Medulla oblongata (tissue), 1 donor: ENCODE measurements around the gene KCNH5.

Source experiments
- DNase-seq: peaks from one replicate; pipeline ENCODE4 v3.0.0-alpha.2; 2015; ENCODE audit errors: extremely low spot score

Gene KCNH5

GRCh38 chr14:62743560-62743959, 301.7 kb downstream of the KCNH5 start:
- DNase-seq, result no peak

- DNase-seq, result no peak
Measured at GRCh38 chr14:62743118-62743517, 302.1 kb downstream of the KCNH5 start.

- DNase-seq, result no peak
Measured at GRCh38 chr14:62739647-62740046, 305.6 kb downstream of the KCNH5 start.

- no peak for DNase-seq
Measured at GRCh38 chr14:62736048-62737043, 308.9 kb downstream of the KCNH5 start.

DNA sequence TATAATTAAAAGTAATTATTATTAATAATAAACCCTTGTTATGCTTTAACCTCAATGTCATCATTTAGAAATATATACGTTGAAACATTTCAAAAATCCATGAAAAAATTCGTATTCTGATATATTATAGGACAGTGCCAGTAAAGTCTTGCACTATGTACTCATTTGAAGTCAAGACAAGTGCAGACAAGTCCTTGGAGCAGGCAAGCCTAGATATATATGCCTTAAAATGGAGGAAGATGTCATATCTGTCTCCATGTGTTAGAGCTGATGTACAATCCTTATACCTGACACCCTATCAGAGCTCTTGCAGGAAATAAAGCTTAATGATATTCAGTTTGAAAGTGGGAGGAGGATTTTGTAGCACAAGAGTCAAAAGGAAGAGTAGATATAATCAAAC, 310.4 kb downstream of the KCNH5 start:
- DNase-seq, result no peak

DNA sequence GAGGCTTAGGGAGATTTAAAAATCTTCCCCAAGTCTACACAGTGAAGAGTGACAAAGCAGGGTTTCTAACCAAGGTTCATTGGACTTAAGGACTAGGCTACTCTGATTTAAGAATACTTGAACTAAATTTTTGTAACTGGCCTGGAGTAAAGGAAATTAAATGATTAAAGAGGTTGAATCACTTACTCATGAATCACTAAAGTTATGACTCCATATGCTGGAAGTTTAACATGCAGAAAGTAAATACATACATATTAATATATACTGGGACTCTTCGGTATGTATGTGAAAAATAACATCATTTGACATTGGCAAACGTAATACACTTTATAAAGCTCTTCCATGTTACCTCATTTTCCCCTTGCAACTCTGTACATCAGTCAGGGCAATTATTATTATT, 322.9 kb downstream of the KCNH5 start:
- no peak for DNase-seq

GRCh38 chr14:62718629-62719028, 326.6 kb downstream of the KCNH5 start:
- DNase-seq, result no peak

DNA sequence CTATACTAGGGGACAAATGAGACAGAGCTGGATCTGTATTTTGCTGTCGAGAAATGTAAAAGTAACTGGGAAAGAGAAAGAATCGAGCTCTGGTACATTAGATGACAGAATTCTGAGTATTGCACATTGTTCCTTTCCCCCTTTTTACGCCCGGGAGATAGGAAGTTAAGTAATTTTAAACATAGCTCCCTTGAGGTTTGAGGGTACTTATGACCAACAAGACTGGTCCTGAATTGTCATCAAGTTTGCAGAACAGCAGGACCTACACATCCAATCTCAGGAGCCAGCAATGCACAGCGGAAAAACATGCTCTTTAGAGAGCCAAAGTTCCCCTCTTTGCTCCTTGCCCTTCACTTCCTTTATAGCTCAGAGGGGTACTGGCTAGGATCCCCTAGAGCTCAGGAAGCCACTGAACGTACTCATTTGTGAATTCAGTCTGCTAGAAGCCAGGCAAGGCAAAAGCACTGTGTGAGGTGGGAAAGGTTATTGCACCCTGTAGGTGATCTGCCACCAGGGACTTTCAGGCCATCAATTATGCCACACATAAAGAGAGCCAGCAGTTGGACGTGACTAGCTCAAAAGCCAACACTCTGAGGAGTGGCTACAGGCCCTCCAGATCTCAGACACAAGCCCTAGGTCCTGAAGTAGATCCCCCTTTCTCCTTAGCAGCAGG, 333.8 kb downstream of the KCNH5 start:
- DNase-seq, result no peak

DNA sequence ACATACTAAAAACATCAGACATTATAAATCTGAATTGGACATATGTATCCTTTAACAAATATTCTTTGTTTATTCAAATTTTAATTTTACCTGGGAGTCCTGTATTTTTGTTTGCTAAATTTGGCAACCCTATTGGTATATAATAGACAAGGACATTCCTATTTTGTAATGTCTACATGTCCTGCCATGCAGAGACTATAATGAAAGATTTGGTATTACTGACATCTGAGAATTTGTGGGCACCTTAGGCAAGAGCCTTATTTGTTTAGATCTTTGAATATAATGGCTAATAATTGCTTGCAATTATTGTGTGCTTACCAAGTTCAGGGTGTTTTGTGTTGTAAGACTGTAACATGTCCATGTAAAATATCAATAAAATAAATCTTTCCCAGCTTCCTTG, 334.4 kb downstream of the KCNH5 start:
- DNase-seq, result no peak

- no peak for DNase-seq
Measured at GRCh38 chr14:62709773-62710172, 335.5 kb downstream of the KCNH5 start.

GRCh38 chr14:62706217-62706616, 339.0 kb downstream of the KCNH5 start:
- DNase-seq, result no peak

GRCh38 chr14:62697461-62697860, 347.8 kb downstream of the KCNH5 start:
- no peak for DNase-seq

- DNase-seq, result no peak
Measured at GRCh38 chr14:62696929-62697328, 348.3 kb downstream of the KCNH5 start.

GRCh38 chr14:62696331-62696924, 348.8 kb downstream of the KCNH5 start:
- DNase-seq, result no peak

DNA sequence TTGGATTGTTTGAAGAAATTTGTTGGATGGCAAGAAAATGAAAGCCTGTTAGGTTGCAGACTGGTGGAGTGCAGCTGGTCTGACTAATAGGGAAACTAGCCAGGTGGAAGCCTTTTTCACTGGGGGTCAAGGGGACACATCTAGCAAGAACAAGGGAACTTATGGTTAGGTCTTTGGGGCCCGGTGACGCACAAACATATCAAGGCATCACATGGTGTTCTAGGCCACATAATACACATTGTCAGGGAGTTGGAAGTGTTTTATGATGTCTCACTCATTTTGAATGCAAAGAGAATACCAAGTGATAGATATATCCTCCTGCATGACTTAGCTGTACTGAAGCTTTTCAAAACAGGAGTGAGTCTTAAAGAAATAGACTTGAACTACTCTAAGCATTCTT, 351.2 kb downstream of the KCNH5 start:
- DNase-seq, result no peak

GRCh38 chr14:62692490-62693106, 352.7 kb downstream of the KCNH5 start:
- DNase-seq, result no peak

- DNase-seq, result no peak
Measured at GRCh38 chr14:62691647-62692489, 353.4 kb downstream of the KCNH5 start.

GRCh38 chr14:62689733-62690132, 355.5 kb downstream of the KCNH5 start:
- DNase-seq, result no peak

DNA sequence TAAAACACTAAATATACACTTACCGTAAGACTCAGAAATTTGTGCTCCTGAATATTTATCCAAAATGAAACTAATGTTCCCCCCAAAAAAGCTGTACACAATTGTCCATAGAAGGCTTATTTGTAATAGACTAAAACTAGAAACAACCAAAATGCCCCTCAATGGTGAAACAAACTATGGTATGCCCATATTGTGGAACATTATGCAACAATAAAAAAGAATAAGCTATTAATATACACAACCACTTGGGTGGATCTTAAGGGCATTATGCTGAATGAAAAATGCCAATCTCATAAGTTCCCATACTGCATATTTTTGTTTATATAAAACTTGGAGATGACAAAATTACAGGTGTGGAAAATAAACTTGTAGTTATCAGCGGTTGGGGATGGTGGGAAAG, 357.4 kb downstream of the KCNH5 start:
- DNase-seq, result no peak

DNA sequence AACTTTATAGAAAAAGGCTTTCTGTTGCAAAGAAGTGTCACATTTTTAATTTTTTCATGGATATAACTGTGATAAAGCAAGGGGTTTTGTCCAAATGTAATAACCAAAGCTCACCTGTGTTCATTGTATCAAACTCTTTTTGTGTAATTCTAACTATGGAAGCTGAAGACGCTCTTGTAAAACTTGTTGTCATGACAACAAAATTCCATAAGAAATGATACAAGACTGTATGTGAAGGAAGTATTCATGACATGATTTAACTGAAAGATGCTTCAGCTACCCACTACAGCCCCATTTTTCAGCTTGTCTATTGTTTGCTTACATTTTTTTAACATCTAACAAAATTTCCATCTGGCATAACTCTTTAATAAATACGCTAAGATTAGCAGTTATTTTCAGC, 360.9 kb downstream of the KCNH5 start:
- no peak for DNase-seq

DNA sequence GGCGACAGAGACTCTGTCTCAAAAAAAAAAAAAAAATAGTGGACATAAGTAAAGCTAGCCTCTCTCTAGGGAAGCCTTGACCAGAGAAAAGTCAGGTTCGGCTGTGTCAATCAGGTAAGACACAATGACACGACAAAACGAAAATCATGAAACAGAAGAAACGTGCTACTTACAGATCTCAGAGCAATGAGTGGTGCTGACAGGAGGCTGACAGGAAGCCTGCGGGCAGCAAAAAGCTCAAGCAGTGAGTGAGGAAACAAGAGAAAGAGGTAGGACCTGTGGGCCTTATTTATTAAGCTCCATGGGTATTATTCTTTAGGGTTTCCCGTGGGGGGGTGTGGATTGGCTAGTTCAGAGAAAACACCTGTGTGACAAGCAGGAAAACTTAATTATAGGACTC, 363.1 kb downstream of the KCNH5 start:
- DNase-seq, result no peak
